OCI-LY7 (cell line): ENCODE measurements around the gene SMNDC1. TPM values are rescaled to one million over a fixed set of nuclear protein-coding genes. Genes with fewer than 3 reads are reported as not detected.

ENCODE experiments used
- BruUV-seq: library from RNA; stranded (reverse); fragments of 400-500 nt; replicated peaks from 2 replicates; lab custom pipeline; 2021; lab: Mats Ljungman, UMichigan
- CTCF ChIA-PET: fragments of 300-600 bp; sonication (Branson Sonifier 250); formaldehyde crosslinking; loops from one replicate; lab custom pipeline; 2022; ENCODE audit warnings: antibody characterized with exemption; ENCODE audit not compliant: unreplicated experiment; lab: Charles Lee
- POLR2A ChIA-PET: fragments of 300-600 bp; sonication (Branson Sonifier 250); formaldehyde crosslinking; loops from one replicate; lab custom pipeline; 2022; ENCODE audit warnings: antibody characterized with exemption; lab: Charles Lee
- DNase-seq: peaks from one replicate; pipeline ENCODE4 v3.0.0-alpha.2; 2015; ENCODE audit warnings: low spot score
- H2AFZ ChIP-seq: fragments of 200-600 bp; sonication (generic), shearing (Covaris generic); 2 replicates; pipeline ENCODE4 v1.6.1; 2014; ENCODE audit warnings: mild to moderate bottlenecking, antibody characterized with exemption, low read length, moderate library complexity
- H3K27ac ChIP-seq: fragments of 200-600 bp; sonication (generic); 2 replicates; pipeline ENCODE4 v1.5.1; 2014; ENCODE audit warnings: mixed run types, low read depth, mild to moderate bottlenecking, moderate library complexity, low read length, inconsistent platforms; ENCODE audit not compliant: poor library complexity, severe bottlenecking
- H3K36me3 ChIP-seq: fragments of 200-600 bp; sonication (generic); 2 replicates; pipeline ENCODE4 v1.6.1; 2014; ENCODE audit warnings: mild to moderate bottlenecking, antibody characterized with exemption, low read length, moderate library complexity, mixed read lengths; ENCODE audit not compliant: insufficient read depth
- H3K4me1 ChIP-seq: fragments of 200-600 bp; sonication (generic); 2 replicates; pipeline ENCODE4 v1.5.1; 2014; ENCODE audit warnings: mild to moderate bottlenecking, low read length; ENCODE audit not compliant: insufficient read depth, poor library complexity, severe bottlenecking
- H3K4me2 ChIP-seq: fragments of 200-600 bp; sonication (generic); 2 replicates; pipeline ENCODE4 v1.6.1; 2014; ENCODE audit warnings: mild to moderate bottlenecking, low read length
- H3K4me3 ChIP-seq: fragments of 200-600 bp; sonication (generic); 2 replicates; pipeline ENCODE4 v1.5.1; 2014; ENCODE audit warnings: mild to moderate bottlenecking, low read depth, low read length; ENCODE audit not compliant: poor library complexity, severe bottlenecking
- H3K79me2 ChIP-seq: fragments of 200-600 bp; sonication (generic); 2 replicates; pipeline ENCODE4 v1.6.1; 2016; ENCODE audit warnings: low read depth, mild to moderate bottlenecking, low read length, moderate library complexity, mixed read lengths; ENCODE audit not compliant: insufficient read depth
- H3K9me2 ChIP-seq: fragments of 200-600 bp; sonication (generic); 2 replicates; pipeline ENCODE4 v1.6.1; 2016; ENCODE audit warnings: mild to moderate bottlenecking, low read length, mixed read lengths; ENCODE audit not compliant: insufficient read depth
- H3K9me3 ChIP-seq: fragments of 200-600 bp; sonication (generic); 2 replicates; pipeline ENCODE4 v1.6.1; 2014; ENCODE audit warnings: mild to moderate bottlenecking, mixed run types, low read length, mixed read lengths
- H4K20me1 ChIP-seq: fragments of 200-600 bp; sonication (generic); 2 replicates; pipeline ENCODE4 v1.6.1; 2014; ENCODE audit warnings: mild to moderate bottlenecking, antibody characterized with exemption, low read length, moderate library complexity, mixed read lengths; ENCODE audit not compliant: insufficient read depth
- EZH2phosphoT487 ChIP-seq: fragments of 200-600 bp; sonication (generic); IDR thresholded peaks from 2 replicates; pipeline ENCODE4 v1.6.1; 2018; ENCODE audit warnings: low read depth, borderline replicate concordance, mild to moderate bottlenecking, mixed run types, antibody characterized with exemption, low read length, moderate library complexity, mixed read lengths
- intact Hi-C: fragments of 100-400 bp; cut with micrococcal nuclease; formaldehyde crosslinking; loops from one replicate; pipeline ENCODE4 v1.10.0; 2022; ENCODE audit not compliant: unreplicated experiment
- total RNA-seq, 2 experiments: library from RNA; depleted of rRNA in 1 of 2; stranded (reverse); fragments of >200 nt in 1 of 2; shearing (Covaris generic) in 1 of 2; gene quantifications; 2 replicates each; pipeline ENCODE4 v1.2.3, GENCODE V29; 2014 to 2022
- TF ChIP-seq, protein P1 (sequence below): fragments of 200-600 bp; sonication (generic); conservative IDR thresholded peaks from 2 replicates; pipeline ENCODE4 v1.5.1; 2014; ENCODE audit warnings: mild to moderate bottlenecking, antibody characterized with exemption, low read length, moderate library complexity, mixed read lengths

The SMNDC1 gene
- total RNA-seq, 2 experiments from 2014 or later, result 10.0 to 52.4 TPM

DNA sequence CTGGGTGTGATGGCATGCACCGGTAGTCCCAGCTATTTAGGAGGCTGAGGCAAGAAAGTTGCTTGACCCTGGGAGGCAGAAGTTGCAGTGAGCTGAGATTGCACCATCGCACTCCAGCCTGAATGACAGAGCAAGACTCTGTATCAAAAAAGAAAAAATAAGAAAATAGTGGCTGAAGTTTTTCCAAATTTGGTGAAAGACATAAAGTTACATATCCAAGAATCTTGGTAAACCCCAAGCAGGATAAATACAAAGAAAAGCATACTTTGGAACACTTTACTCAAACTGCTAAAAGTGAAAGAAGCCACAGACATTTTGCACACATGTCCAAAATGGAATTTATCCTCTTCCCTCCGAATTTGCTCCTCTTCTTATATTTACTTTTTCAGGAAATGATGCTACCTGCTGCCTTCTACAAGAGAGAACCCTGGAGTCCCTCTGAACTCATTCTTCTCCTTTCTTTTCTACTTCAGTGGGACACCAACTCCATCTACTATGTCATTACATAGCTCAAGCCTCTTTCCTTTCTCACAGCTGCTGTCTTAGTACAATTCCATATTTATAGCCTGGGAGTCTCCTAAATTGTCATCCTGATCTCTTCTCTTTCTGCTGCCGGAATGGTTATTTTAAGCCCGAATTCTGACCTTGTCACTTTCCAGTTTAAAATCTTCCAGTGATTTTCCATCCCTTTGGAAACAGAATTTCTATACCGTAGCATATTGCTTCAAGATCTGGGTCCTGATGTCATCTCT, 17.3 kb upstream of the SMNDC1 start:
- Histone ChIP-seq H3K4me1 (no peaks in the 10 kb centered on the region), H4K20me1 (no peaks in the 10 kb centered on the region), H2AFZ (no peak overlapping the region), H3K36me3 (no peaks in the 10 kb centered on the region), H3K4me2 (no peak overlapping the region), H3K79me2 (no peaks in the 10 kb centered on the region), H3K27ac (no peak overlapping the region), H3K9me3 (peaks cover 15% of the 10 kb centered on the region; the same call in 1 of the 2 replicates), H3K4me3 (no peak overlapping the region), H3K9me2 (no peaks in the 10 kb centered on the region)
- intact Hi-C loops, result no loop called here
- CTCF ChIA-PET, result no interaction called here
- DNase-seq, result no peak
- POLR2A ChIA-PET, result interaction anchor here (0.6 to 1.8 kb wide), 4 partner anchors 10 to 226 kb away, joined by 3 to 7 read pairs (median 4); no protein-coding TSS in a partner anchor
- BruUV-seq, result no TSS peak
- TF ChIP-seq, protein P1, sequence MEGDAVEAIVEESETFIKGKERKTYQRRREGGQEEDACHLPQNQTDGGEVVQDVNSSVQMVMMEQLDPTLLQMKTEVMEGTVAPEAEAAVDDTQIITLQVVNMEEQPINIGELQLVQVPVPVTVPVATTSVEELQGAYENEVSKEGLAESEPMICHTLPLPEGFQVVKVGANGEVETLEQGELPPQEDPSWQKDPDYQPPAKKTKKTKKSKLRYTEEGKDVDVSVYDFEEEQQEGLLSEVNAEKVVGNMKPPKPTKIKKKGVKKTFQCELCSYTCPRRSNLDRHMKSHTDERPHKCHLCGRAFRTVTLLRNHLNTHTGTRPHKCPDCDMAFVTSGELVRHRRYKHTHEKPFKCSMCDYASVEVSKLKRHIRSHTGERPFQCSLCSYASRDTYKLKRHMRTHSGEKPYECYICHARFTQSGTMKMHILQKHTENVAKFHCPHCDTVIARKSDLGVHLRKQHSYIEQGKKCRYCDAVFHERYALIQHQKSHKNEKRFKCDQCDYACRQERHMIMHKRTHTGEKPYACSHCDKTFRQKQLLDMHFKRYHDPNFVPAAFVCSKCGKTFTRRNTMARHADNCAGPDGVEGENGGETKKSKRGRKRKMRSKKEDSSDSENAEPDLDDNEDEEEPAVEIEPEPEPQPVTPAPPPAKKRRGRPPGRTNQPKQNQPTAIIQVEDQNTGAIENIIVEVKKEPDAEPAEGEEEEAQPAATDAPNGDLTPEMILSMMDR, result no peak
- no peak for TF ChIP-seq EZH2phosphoT487

GRCh38 chr10:110317866-110318850, 13.4 kb upstream of the SMNDC1 start:
- Histone ChIP-seq H3K79me2 (no peaks in the 10 kb centered on the region), H3K9me2 (no peaks in the 10 kb centered on the region), H2AFZ (no peak overlapping the region), H3K36me3 (no peaks in the 10 kb centered on the region), H4K20me1 (no peaks in the 10 kb centered on the region), H3K4me1 (peaks cover 7% of the 10 kb centered on the region), H3K4me2 (no peak overlapping the region), H3K9me3 (peaks cover 15% of the 10 kb centered on the region; the same call in 1 of the 2 replicates), H3K27ac (no peak overlapping the region), H3K4me3 (no peak overlapping the region)
- DNase-seq, result no peak
- intact Hi-C loops, result no loop called here
- BruUV-seq, result no TSS peak
- POLR2A ChIA-PET, result interaction anchor here (0.9 to 1.5 kb wide), 3 partner anchors 10 to 281 kb away, joined by 4 to 5 read pairs (median 4); no protein-coding TSS in a partner anchor
- CTCF ChIA-PET, result no interaction called here
- no peak for TF ChIP-seq EZH2phosphoT487
- TF ChIP-seq, protein P1, result no peak
